HTERT RPE-1 (cell line): Measurements from ENCODE around the gene KIF3C.
"Not testable (repeated sequence)": the region's sequence is repeated elsewhere in the genome, so short reads cannot be mapped to it uniquely, and the experiment has no call there.

Experiments
- in situ Hi-C: fragments of 300-500 bp; cut with MboI; formaldehyde crosslinking; loops from 4 replicates; pipeline ENCODE4 v1.14.3; 2020; ENCODE audit warnings: low sequenced_read_pairs

The KIF3C gene

DNA sequence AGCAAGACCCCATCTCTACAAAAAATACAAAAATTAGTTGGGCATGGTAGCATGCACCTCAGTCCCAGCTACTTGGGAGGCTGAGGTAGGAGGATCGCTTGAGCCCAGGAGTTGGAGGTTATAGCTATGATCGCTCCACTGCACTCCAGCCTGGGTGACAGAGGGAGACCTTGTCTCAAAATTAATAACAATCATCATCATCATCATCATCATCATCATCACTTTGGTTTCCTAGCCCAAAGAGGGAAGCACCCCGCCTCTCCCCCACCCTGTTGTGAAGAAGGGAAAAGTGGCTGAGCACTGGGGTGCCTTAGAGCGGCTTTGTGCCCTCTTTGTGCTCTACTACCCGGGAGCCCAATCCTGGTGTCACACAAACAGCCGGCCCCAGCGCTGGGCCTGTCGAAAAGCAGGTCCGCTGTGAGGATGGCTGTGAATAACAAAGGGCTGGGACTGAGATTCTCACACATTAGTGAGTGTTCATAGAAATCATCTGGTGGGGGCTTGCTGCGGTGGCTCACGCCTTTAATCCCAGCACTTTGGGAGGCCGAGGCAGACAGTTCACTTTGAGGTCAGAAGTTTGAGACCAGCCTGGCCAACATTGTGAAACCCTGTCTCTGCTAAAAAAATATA, 61.4 kb downstream of the KIF3C start:
- in situ Hi-C loops = no loop called here

DNA sequence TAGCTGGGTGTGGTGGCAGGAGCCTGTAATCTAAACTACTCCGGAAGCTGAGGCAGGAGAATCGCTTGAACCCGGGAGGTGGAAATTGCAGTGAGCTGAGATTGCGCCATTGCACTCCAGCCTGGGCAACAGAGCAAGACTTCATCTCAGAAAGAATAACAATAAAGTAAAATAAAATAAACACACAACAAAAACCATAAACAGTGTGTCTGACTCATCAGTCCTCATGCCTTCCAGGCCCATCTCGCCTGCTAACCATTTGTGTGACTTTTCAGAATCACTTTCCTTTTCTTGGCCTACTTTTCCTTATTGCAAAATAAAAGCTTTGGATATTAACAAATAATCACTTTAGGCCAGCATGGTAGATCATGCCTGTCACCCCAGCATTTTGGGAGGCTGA, 62.0 kb downstream of the KIF3C start:
- in situ Hi-C loops = no loop called here

DNA sequence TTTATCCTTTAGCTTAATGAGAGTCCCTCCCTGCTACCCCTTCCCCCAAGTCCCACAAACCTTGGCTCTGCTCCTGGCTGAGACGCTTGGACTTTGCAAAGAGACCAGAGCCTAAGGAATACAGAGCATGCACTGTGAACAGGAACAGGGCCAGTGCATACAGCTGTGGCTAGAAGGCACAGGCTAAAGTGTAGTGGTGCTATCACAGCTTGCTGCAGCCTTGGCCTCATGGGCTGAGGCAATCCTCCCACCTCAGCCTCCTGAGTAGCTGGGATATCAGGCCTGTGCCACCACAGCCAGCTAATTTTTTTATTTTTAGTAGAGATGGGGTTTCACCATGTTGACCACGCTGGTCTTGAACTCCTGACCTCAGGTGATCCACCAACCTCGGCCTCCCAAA, 64.5 kb downstream of the KIF3C start:
- in situ Hi-C loops = no loop called here

DNA sequence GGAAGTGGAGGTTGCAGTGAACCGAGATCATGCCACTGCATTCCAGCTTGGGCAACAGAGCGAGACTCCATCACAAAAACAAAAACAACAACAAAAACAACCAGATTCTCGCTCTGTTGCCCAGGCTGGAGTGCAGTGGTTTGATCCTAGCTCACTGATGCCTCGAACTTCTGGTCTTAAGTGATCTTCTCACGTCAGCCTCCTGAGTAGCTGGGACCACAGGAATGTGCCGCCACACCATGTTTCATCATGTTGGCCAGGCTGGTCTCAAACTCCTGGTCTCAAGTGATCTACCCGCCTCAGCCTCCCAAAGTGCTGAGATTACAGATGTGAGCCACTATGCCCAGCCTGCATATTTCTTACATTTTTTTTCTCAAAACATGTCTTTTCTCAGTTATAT, 64.9 kb downstream of the KIF3C start:
- in situ Hi-C loops = not testable (repeated sequence)

DNA sequence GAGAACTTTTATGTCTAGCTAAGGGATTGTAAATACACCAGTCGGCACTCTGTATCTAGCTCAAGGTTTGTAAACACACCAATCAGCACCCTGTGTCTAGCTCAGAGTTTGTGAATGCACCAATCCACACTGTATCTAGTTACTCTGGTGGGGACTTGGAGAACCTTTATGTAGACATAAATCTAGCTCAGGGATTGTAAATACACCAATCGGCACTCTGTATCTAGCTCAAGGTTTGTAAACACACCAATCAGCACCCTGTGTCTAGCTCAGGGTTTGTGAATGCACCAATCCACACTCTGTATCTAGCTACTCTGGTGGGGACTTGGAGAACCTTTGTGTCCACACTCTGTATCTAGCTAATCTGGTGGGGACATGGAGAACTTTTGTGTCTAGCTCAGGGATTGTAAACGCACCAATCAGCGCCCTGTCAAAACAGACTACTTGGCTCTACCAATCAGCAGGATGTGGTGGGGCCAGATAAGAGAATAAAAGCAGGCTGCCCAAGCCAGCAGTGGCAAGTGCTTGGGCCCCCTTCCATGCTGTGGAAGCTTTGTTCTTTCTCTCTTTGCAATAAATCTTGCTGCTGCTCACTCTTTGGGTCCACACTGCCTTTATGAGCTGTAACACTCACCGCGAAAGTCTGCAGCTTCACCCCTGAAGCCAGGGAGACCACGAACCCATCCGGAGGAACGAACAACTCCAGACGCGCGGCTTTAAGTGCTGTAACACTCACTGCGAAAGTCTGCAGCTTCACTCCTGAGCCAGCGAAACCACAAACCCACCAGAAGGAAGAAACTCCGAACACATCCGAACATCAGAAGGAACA, 66.1 kb downstream of the KIF3C start:
- in situ Hi-C loops = not testable (repeated sequence)

DNA sequence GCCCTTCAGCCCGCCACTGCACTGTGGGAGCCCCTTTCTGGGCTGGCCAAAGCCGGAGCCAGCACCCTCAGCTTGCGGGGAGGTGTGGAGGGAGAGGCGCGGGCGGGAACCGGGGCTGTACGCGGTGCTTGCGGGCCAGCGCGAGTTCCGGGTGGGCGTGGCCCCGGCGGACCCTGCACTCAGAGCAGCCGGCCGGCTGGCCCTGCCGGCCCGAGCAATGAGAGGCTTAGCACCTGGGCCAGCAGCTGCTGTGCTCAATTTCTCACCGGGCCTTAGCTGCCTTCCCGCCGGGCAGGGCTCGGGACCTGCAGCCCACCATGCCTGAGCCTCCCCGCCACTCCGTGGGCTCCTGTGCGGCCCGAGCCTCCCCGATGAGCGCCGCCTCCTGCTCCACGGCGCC, 66.9 kb downstream of the KIF3C start:
- in situ Hi-C loops = not testable (repeated sequence)

DNA sequence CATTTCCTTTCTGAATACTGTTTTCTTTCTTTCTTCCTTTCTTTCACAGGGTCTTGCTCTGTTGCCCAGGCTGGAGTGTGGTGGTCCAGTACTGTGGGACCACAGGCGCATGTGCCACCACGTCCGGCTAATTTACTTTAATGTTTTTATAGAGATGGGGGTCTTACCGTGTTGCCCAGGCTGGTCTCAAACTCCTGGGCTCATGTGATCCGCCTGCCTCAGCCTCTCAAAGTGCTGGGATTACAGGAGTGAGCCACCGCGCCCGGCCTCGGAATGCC, 68.7 kb downstream of the KIF3C start:
- in situ Hi-C loops = not testable (repeated sequence)

DNA sequence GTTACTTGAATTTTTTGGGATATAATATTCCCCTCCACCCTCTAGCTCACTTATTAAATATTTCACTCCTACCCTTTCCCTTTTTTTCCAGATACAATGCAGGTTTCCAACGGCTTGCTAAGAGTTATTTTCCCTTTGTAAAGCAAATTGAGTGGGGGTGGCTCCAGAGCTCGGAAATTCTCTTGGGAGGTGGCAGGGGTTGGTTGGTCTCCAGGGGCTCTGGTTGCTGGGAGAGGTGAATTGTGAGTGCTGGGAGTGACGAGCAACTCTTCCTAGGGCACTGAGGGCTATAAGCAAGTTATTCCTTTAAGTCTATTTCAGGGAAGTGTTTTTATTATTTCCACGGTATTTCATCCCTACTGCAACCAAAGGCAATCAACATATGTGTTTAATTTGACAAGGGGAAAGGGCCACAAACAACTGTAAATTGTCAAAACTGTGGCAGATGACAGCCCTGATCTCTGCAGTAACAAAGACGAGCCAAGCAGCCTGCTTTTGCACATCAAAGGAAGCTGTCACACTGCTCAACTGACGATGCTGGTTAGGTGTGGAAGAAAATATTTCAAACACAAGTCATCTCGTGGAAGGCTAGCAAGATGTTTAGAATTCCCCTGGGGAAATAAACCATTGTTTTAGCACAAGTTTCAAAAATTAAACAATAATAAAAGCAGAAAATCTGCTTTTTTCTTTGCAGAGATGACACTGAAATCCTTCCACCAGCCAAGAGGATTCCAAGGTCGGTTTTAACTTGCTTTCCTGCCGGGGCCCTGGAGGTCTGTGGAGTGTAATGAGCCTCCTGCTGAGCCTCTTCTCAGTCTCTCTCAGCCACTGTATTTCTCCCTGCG, 69.2 kb downstream of the KIF3C start:
- in situ Hi-C loops = no loop called here

DNA sequence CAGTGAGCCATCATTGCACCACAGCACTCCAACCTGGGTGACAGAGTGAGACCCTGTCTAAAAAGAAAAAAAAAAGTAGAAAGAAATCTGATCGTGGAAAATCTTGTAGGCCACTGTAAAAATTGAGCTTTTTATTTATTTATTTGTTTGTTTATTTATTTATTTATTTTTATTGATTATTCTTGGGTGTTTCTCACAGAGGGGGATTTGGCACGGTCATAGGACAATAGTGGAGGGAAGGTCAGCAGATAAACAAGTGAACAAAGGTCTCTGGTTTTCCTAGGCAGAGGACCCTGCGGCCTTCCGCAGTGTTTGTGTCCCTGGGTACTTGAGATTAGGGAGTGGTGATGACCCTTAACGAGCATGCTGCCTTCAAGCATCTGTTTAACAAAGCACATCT, 72.7 kb downstream of the KIF3C start:
- in situ Hi-C loops = not testable (repeated sequence)

DNA sequence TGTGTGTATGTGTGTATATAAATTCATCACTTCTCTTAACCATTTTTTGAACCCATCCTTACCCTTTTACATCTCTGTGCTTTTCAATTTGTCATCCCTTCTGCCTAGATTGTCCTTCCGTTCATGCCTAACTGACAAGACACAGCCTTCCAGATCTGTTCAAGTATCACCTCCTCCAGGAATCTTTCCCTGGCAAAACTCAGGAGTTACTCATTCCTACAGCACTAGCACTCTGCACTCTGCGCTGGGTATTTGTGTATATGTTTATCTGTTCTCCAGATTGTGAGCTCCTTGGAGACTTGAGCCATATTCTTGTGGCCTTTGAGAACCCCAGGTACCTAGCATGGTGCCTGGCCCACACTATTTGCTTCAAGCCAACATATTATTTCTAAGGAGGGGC, 77.2 kb downstream of the KIF3C start:
- in situ Hi-C loops = no loop called here

DNA sequence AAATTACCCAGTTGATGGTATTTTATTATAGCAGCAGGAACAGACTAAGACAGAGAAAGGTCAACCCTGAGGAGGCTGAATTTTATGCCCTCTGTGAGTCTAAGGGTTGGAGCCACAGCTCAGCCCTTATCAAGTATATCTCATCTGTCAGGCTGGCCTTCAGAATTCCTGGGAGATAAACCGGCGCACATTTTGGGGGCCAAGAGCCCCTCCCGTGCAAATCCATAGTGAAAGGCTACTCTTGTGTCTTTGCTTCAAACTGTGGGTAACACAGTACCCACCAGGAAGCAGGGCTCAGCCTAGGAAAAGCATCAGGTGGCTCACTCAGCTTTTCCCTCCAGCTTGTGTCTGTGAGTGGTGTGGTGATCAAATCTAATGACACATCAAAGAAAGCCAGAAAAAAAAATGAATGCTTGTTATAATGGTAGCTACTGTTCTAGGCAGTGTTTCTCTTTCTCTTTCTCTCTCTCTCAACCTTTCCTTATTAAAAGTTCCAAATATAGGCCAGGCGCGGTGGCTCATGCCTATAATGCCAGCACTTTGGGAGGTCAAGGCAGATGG, 79.0 kb downstream of the KIF3C start:
- in situ Hi-C loops = no loop called here

DNA sequence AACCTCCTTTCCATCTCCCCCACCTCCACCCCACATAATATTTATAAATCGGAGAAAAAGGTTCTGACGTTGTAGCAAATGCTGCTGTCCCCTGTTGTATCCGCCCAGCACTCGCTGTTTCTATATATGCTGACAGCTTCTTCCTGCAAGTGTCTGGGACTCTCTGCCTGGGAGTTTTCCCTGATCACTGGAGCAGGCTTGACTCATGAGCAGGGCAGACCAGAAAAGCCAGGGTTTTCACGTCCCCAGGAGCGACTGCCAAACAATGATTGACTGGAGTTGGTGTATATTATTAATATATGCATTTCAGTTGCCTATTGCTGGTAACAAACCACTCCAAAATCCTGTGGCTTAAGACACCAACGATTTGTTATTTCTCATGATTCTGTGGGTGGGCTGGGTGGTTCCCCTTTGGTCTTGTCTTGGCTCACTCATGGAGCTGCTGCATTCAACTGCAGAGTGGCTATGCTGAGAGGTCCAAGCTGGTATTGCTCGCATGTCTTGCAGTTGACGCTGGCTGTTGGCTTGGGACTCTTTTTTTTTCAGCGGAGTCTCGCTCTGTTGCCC, 82.8 kb downstream of the KIF3C start:
- in situ Hi-C loops = no loop called here

DNA sequence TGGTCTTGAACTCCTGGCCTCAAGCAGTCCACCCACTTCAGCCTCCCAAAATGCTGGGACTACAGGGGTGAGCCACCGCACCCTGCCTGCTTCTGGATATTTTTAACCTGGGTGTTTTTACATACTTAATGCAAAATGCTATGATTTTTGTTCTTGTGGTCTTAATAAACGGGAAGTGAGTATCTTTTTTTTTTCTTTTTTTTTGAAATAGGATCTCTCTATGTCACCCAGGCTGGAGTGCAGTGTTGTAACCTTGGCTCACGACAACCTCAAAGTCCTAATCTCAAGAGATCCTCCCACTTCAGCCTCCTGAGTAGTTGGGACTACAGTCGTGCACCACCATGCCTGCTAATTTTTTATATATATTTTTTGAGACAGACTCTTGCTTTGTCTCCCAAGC, 84.8 kb downstream of the KIF3C start:
- in situ Hi-C loops = no loop called here

DNA sequence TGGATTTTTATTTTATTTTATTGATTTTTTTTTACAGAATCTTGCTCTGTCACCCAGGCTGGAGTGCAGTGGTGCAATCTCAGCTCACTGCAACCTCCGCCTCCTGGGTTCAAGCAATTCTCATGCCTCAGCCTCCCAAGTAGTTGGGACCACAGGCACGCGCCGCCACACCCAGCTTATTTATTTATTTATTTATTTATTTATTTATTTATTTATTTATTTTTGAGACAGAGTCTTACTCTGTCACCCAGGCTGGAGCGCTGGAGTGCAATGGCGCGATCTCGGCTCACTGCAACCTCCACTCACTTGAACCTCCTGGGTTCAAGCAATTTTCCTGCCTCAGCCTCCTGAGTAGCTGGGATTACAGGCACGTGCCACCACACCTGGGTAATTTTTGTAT, 86.0 kb downstream of the KIF3C start:
- in situ Hi-C loops = not testable (repeated sequence)

DNA sequence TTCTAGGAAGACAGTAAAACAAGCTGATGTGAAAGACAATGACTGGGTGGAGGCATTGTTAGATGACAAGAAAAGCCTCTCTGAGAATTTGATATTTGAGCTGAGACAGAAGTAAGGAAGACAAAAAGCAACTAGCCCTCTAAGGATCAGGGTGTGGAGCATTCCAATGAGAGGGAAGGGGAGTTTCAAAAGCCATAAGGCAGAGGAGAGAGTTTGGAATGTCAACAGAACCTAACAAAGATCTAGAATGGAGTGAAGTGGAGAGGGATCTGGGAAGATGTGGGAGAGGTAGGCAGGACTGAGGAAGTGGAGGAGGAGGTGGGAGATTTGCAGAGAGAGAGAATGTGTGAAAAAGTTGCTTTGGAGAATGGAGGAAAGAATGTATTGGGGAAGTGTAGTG, 86.7 kb downstream of the KIF3C start:
- in situ Hi-C loops = no loop called here

DNA sequence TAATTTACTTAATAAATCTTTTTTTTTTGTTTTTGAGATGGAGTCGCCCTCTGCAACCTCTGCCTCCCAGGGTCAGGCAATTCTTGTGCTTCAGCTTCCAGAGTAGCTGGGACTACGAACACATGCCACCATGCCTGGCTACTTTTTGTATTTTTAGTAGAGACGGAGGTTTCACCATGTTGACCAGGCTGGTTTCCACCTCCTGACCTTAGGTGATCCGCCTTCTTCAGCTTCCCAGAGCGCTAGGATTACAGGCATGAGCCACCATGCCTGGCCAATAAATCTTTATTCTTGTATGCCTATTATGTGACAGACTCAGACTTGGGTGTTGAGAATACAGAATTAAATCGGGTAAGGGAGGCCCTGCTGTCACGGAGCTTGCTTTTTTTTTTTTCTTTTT, 87.3 kb downstream of the KIF3C start:
- in situ Hi-C loops = no loop called here

DNA sequence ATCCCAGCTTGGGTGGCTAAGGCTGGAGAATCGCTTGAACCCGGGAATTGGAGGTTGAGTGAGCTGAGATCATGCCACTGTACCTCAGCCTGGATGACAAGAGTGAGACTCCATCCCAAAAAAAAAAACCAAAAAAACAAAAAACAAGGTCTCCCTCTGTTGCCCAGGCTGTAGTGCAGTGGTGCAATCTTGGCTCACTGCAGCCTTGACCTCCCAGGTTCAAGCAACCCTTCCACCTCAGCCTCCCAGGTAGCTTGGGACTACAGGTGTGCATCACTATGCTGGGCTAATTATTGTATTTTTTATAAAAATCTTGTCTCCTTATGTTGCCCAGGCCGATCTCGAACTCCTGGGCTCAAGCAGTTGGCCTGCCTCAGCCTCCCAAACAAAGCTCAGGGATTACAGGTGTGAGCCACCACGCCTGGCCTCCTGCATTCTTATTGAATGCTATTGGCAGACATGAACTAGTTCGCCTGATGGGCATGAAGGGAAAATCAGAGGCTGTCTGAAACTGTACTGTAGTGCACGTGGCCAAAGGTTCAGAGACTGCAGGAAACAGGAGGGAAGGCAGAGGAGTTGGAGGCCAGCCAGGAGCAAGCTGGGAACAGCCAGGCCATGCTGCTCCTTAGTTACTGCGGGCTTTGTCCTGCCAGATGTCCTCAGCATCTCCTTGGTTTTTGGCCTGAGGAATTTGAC, 88.0 kb downstream of the KIF3C start:
- in situ Hi-C loops = no loop called here

DNA sequence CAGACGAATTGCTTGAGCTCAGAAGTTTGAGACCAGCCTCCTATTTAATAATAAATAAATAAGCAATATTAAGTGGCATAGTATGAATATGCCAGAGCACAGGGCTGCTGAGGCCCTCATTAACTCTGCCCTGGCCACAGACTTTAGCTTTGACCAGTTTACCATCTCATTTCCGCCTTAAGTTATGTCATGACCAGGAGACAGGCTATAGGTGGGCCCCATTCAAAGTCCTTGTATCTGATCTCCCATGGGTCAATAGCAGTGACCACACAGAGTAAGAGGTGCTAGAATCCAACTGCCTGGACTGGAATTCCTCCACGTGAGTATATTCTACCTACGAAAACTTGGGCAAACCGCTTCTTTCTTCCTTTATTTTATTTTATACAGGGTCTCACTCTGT, 90.6 kb downstream of the KIF3C start:
- in situ Hi-C loops = no loop called here

DNA sequence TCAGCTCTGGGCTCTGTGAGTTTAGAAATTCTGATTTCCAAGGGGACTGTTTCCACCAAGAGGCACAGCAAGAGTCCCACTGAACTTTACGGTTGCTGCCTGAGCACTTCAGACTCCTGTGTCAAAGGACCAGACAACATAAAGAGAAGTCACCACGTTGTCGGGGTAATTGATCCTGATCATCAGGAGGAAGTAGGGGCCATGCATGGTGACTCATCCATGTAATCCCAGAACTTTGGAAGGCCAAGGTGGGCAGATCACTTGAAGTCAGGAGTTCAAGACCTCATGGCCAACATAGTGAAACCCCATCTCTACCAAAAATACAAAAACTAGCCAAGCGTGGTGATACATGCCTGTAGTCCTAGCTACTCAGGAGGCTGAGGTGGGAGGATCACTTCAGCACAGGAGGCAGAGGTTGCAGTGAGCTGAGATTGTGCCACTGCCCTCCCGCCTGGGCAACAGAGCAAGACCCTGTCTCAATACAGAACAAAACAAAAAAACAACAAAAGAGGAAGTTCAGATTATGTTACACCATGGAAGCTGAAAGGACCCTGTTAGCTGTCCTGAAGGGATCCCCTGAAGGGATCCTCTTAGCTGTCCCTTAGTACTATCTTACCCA, 94.6 kb downstream of the KIF3C start:
- in situ Hi-C loops = no loop called here

DNA sequence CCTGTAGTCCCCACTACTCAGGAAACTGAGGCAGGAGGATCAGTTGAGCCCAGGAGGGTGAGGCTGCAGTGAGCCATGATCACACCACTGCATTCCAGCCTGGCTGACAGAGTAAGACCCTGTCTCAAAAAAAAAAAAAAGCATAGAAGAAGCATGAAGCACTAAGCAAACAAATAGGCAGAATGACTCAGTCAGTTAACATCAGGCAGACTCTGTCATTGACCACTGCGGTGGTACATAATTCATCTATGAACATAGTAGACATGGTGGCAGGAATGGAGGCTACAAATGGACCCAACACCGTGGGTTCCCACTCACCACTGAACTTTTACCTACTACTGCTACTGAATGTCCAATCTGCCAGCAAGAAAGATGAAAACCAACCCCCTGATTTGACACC, 96.4 kb downstream of the KIF3C start:
- in situ Hi-C loops = no loop called here
